ENCODE data around the gene KPNA6. TPM values are rescaled to one million over a fixed set of nuclear protein-coding genes. Genes with fewer than 3 reads are reported as not detected.
"Not testable (repeated sequence)": the region's sequence is repeated elsewhere in the genome, so short reads cannot be mapped to it uniquely, and the experiment has no call there.

The KPNA6 gene
- total RNA-seq, 1 donor from 2014 or later: 67.5 TPM

- Mint-ChIP-seq H3K27ac (peak overlapping the region; percentile 65), H3K36me3 (peaks cover 2% of the 10 kb centered on the region), H3K9me3 (no peaks in the 10 kb centered on the region), H3K4me1 (peaks cover 17% of the 10 kb centered on the region), H3K4me3 (no peak overlapping the region), H3K27me3 (ENCODE audit: low read depth) (no peaks in the 10 kb centered on the region)
- TF ChIP-seq CTCF (IDR thresholded peaks at IDR 0.05; ENCODE audit: unreplicated experiment): no peak
- DNase-seq (ENCODE audit: low spot score in 2 of 2, unreplicated experiment in 2 of 2): no peak
These were observed 31.1 kb downstream of the KPNA6 start for GRCh38 chr1:32138965-32139364.

DNA sequence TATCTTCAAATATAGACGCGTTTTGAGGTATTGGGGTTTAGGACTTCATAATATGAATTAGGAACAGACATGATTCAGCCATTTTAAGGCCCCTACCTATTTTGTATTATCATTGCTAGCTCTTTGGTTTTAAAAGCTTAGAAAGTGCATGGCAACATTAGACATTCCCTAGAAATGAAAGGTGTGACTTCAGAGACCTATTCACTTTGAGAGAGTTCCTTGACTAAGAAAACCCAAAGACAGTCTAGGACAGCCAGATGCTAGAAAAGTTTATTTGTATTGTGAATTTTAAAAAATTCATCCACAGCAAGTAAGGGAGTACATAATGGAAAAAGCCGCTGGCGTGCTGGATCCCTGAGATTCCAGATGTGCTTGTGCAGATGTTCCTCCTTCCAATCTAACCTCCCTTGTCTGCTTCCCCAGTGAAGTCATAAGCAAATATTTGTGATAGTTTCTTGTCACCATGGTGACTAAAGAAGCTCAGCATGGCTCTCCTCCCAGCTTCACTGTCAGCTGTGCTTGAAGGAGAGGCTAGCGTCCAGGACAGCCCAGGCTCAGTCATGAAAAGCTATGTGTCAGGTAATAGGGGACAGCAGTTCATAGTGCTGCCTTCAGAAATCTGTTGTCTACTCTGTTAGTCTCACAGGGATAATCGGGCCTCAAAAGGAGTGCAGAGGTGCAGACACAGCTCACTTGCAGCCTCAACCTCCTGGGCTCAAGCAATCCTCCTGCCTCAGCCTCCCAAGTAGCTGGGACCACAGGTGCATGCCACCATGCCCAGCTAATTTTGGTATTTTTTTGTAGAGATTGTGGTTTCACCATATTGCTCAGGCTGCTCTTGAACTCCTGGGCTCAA is 34.8 kb downstream of the KPNA6 start:
- H3K4me3 Mint-ChIP-seq: no peak overlapping the region
- DNase-seq (ENCODE audit: low spot score in 2 of 2, unreplicated experiment in 2 of 2): no peak

GRCh38 chr1:32143302-32143695 is 35.4 kb downstream of the KPNA6 start:
- H3K36me3 Mint-ChIP-seq: peaks cover 16% of the 10 kb centered on the region
- not testable (repeated sequence) for H3K27ac Mint-ChIP-seq; DNase-seq (ENCODE audit: low spot score in 2 of 2, unreplicated experiment in 2 of 2); H3K4me3 Mint-ChIP-seq; H3K27me3 Mint-ChIP-seq (ENCODE audit: low read depth)
- H3K4me1 Mint-ChIP-seq: peaks cover 17% of the 10 kb centered on the region
- H3K9me3 Mint-ChIP-seq: peaks cover 12% of the 10 kb centered on the region

More for the DNA sequence above, 34.8 kb downstream of the KPNA6 start:
- Mint-ChIP-seq H3K36me3 (peaks cover 10% of the 10 kb centered on the region), H3K27ac (peak overlapping the region; percentile 86), H3K4me1 (peaks cover 17% of the 10 kb centered on the region), H3K9me3 (peaks cover 6% of the 10 kb centered on the region), H3K27me3 (ENCODE audit: low read depth) (no peaks in the 10 kb centered on the region)
- TF ChIP-seq CTCF (IDR thresholded peaks at IDR 0.05; ENCODE audit: unreplicated experiment): no peak

GRCh38 chr1:32144033-32144432 is 36.2 kb downstream of the KPNA6 start:
- Mint-ChIP-seq H3K9me3 (peaks cover 15% of the 10 kb centered on the region), H3K27ac (peak overlapping the region; percentile 25), H3K4me3 (no peak overlapping the region), H3K27me3 (ENCODE audit: low read depth) (no peaks in the 10 kb centered on the region), H3K4me1 (peaks cover 11% of the 10 kb centered on the region), H3K36me3 (peaks cover 20% of the 10 kb centered on the region)
- TF ChIP-seq CTCF (IDR thresholded peaks at IDR 0.05; ENCODE audit: unreplicated experiment): no peak
- no peak for DNase-seq (ENCODE audit: low spot score in 2 of 2, unreplicated experiment in 2 of 2)

DNA sequence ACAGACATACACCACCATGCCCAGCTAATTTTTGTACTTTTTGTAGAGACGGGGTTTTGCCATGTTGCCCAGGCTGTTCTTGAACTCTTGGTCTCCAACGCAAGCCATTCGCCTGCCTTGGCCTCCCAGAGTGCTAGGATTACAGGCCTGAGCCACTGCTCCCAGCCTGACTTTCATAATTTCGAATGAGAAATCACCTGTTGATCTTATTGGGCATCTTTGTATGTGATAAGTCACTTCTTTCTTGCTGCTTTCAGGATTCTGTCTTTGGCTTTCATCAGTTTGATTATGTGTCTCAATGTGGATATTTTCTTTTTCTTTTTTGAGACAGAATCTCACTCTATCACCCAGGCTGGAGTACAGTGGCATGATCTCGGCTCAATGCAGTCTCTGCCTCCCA is 39.9 kb downstream of the KPNA6 start:
- peaks cover 22% of the 10 kb centered on the region for H3K4me1 Mint-ChIP-seq
- peaks cover 16% of the 10 kb centered on the region for H3K9me3 Mint-ChIP-seq
- DNase-seq (ENCODE audit: low spot score in 2 of 2, unreplicated experiment in 2 of 2); H3K27me3 Mint-ChIP-seq (ENCODE audit: low read depth); H3K4me3 Mint-ChIP-seq; H3K27ac Mint-ChIP-seq: not testable (repeated sequence)
- peaks cover 21% of the 10 kb centered on the region for H3K36me3 Mint-ChIP-seq

- no peak overlapping the region for H3K4me3 Mint-ChIP-seq
- no peak for DNase-seq (ENCODE audit: low spot score in 2 of 2, unreplicated experiment in 2 of 2)
- H3K27ac Mint-ChIP-seq: peak overlapping the region; percentile 86
- peaks cover 21% of the 10 kb centered on the region for H3K4me1 Mint-ChIP-seq
- no peak for TF ChIP-seq CTCF (IDR thresholded peaks at IDR 0.05; ENCODE audit: unreplicated experiment)
- peaks cover 14% of the 10 kb centered on the region for H3K9me3 Mint-ChIP-seq
- H3K27me3 Mint-ChIP-seq (ENCODE audit: low read depth): no peaks in the 10 kb centered on the region
- peaks cover 21% of the 10 kb centered on the region for H3K36me3 Mint-ChIP-seq
These were observed 43.0 kb downstream of the KPNA6 start for GRCh38 chr1:32150847-32151246.
